Embryonic facial prominence (tissue), 1 donor: ENCODE data around the gene ABCC2.

Source experiments
- DNase-seq: peaks from one replicate; pipeline ENCODE4 v3.0.0-alpha.2; 2016; ENCODE audit errors: extremely low spot score

Gene ABCC2

DNA sequence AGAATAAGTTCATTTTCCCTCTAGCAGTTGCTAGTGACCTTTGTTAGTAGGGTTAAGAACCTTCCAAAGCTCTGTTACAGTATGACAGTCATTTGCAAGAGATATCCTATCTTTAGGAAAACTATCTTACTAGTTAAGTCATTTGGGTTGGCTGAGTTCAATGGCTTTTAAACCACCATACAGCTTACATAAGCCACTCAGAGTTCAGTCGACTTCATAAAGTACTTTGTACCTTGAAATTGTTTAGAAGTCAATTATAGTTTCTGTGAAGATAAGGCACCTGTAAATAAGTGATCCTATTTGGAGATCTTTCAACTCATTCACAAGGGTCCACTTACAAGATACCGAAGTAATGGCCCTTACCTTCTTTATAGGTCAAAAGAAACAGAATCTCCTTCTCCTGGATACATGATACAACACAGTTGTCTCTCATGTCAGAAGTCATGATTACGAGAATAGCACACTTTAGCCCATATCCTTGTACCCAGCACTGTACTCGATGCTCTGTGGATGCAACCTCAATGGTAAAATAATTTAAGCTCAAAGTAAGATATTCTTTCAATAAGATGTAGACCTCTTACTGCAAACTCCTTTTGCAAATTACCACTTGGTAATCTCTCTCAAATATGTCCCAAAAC, 11.9 kb upstream of the ABCC2 start:
- no peak for DNase-seq

DNA sequence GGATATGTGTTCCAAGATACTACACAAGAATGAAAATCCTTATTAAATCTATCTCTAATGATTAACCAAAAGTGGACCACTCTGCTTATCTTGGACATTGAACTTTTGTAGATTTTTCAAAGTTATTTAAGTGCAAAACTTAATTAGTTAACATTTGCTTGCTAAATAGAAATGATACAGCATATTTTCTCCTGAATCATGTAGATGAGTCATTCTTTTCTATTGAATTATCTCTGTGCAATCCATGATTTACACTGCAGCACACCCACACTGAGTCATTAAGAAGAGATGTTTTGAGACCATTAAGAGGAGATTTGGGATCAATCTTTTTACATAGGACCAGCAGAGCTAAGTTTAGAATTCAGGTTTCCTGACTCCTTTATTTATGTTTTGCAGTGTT, 6.6 kb upstream of the ABCC2 start:
- no peak for DNase-seq

DNA sequence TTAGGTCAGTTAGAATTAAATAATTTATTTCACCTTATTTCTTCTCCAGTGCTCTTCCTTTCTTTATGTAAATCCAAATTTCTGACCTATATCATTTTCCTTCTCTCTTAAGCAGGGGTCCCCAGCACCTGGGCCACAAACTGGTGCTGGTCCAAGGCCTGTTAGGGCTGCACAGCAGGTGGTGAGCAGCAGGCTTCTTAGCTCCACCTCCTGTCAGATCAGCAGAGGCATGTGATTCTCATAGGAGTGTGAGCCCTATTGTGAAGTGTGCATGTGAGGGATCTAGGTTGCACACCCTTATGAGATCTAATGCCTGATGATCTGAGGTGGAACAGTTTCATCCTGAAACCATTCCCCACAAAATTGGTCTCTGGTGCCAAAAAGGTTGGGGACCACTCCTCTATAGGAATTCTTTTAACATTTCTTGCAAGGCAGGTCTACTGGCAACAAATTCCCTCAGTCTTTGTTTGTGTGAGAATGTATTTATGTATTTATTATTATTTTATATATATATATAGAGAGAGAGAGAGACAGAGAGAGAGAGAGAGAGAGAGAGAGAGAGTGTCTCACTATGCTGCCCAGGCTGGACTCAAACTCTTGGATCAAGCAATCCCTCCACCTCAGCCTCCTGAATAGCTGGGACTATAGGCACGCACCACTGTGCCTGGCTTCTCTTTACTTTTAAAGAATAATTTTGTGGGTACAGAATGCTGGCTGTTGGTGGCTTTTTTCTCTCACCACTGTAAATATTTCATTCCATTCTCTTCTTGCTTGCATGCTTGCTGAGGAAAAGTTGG, 4.3 kb upstream of the ABCC2 start:
- no peak for DNase-seq

DNA sequence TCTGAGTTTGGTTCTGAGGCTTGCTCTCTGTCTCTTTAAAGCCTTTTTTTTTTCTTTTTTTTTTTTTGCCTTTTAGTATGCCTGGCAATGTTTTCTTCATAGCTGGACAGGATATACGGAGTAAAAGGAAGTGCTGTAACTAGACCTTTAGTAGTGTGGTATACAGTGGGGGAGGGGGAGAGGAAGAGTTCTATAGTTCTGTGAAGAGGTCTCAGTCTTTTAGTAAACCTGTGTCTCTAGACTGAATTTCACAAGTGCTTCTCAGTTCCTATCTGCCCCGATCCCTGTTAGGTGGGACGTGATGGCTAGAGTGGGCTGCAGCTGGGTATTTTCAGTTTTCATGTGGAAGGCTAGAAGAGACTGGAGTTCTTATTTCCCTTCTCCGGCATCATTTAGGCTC, 3.1 kb upstream of the ABCC2 start:
- no peak for DNase-seq

DNA sequence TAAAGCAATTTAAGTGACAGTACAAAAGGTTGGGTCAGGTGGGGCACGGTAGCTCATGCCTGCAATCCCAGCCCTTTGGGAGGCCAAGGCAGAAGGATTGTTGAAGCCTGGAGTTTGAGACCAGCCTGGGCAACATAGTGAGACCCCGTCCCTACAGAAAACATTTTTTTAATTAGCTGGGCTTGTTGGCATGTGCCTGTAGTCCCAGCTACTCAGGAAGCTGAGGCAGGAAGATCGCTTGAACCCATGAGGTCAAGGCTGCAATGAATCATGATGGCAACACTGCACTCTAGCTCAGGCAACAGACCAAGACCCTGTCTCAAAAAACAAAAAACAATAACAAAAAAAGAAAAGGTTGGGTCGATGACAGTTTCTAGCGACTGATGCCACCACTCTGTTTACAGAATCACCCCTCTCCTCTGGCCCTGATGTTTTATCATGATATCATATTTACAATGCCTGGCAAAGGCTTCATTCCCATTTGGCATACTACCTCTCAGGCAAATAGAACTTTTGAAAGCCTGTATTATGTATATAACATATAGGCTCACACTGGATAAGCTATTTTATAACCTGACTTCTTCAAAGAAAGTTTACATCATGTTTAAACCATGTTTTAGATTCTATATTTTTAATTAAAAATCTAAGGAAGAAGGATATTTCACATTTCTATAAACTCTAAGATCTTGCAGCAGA, 558 bp upstream of the ABCC2 start:
- no peak for DNase-seq

DNA sequence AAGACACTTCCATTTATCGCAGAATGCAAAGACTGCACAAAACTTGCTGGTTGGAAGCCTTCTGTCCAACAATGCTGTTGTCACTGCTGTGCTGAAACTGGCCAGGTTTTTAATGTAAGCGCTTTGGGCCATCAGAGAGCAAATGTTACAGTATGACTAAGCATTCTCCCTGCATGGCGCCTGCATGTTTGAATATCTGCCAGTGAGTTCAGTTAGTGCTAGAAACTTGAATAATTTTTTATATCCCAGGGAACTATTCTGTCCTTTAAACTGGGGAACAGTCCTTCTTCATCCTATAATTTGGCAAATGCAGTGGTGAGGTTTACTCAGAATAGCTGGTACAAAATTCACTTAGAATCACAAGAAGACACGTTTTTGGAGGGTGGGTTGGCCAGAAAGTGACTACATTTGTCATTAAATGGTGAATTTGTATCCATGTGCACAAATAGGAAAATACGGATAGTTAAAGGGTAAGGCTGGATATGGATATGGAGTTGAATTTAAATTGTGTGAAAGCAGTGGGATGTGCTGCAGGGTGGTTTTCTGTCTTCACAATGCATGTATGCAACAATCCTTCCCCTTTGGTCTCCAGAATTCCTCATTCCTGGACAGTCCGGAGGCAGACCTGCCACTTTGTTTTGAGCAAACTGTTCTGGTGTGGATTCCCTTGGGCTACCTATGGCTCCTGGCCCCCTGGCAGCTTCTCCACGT, 1.7 kb downstream of the ABCC2 start:
- DNase-seq: no peak

DNA sequence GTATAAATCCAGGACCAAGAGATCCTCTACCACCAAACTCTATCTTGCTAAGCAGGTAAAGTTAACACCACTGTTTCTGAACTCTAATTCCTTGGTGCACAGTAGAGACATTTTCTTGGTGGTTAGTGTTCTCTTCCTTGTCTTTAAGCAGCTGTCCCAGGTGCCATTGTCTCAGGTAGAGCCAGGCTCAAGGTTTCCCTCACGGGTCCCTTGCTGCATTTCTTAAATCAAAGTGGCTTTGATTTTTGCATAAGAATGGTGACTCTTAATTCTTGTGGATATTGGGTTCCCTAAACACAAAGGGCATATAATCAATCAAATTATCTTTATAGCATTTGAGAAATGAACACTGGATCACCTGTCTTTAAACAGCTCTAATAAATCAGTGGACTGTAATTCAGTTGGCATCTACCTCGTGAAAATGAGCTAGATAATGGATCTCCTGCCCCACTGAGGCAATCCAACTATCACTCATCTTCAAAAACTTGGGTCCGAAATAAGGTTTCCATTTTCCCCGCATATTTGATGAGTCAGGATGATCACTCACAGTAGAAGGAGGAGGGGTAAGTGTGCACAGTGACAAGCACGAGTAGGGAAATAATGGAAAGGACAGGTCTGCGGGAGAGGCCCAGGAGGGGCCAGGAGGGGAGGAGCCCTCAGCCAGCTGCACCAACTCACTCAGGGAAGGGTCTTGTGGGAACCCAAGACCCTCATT, 2.4 kb downstream of the ABCC2 start:
- DNase-seq: no peak

DNA sequence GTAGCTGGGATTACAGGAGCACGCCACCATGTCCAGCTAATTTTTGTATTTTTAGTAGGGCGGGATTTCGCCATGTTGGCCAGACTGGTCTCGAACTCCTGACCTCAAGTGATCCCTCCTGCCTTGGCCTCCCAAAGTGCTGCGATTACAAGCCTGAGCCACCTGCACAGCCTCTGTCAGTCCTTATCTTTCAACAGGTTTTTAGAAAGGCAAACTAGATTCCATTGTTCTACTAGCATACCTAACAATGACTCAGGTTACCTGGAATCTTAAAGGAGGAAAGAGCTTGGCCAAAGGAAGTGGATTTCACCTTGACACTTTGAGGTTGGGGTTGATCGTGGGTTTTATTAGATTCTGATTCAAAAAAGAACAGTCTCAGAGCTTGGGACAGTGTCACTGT, 3.2 kb downstream of the ABCC2 start:
- DNase-seq: no peak

DNA sequence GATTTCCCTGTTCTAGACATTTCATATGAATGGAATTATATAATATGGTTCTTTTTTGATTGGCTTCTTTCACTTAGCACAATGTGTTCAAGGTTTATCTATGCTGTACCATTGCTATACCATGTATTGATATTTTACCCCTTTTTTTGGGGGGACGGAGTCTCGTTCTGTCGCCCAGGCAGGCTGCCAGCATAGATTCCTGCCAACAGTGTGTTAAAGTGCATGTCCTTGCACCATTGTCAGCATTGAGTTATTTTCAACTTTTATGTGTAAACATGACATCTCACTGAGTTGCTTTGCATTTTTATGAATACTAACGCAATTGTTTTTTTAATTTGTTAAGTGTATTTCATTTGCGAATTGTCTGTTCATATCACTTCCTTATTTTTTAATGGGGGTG, 4.9 kb downstream of the ABCC2 start:
- no peak for DNase-seq

DNA sequence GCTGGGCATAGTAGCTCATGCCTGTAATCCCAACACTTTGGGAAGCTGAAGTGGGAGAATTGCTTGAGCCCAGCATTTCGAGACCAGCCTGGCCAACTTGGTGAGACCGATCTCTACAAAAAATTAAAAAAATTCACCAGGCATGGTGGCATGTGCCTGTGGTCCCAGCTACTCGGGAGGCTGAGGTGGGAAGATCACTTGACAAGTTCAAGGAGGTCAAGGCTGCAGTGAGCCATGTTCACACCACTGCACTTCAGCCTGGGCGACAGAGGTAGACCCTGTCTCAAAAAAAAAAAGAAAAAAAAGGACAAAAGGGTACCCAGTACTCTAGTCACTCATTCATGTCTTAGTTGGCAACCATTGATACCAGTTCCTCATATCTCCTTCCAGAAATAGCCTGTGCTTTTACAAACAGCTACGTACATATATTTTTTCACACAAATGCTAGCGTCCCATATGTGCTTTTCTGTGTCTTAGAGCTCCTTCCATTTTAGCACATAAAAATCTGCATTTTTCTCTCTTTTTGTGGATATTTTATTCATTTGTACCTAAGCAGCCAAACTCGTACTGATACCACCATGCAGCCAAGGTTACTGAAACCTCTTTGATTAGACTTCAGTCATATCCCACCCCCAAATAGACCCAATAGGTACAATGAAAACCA, 5.5 kb downstream of the ABCC2 start:
- no peak for DNase-seq

DNA sequence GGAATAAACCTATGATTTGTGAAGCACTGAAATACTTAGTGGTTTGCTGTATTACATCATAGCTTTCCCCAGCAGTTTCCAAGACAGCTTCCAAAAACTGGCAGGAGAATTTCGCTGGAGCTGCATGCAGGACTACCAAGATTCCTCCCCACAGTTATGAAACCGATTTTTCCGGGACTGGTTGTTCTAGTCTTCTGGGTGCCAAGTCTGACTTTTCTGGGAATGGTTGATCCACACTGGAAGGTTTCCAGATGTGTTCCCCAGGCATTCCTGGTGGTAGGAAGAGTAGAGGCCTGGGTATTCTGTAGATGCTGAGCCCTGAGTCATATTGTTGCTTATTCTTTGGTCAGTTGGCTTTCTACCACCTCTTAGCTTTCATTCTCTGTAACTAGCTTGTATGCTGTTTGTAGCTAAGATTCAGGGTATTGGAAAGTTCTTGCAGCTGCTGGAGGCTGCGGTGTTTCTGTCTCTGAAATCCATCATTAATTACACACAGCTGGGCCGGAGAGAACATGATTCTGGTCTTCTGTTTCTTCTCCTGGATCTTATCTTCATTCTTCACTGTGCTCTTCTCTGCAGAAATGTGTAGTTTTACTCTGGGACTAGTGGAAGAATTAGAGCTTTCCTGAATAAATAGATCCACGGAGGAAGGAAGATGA, 6.3 kb downstream of the ABCC2 start:
- peak; percentile 38 for DNase-seq

DNA sequence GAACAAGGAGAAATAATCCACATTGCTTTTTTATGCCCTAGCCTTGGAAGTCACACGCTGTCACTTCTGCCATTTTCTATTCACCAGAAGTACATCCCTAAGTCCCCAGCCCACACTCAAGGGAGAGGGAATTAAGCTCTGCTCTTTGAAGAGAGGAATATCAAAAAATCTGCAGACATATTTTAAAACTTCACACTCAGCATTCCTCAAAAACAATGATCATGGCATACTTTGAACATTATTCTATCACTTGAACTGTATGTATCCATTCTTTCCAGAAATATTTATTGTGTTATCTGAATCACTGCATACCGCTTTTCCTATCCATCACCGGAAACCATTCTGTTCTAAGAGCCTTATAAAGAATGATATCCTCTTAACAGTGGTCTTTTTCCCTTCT, 9.4 kb downstream of the ABCC2 start:
- no peak for DNase-seq

DNA sequence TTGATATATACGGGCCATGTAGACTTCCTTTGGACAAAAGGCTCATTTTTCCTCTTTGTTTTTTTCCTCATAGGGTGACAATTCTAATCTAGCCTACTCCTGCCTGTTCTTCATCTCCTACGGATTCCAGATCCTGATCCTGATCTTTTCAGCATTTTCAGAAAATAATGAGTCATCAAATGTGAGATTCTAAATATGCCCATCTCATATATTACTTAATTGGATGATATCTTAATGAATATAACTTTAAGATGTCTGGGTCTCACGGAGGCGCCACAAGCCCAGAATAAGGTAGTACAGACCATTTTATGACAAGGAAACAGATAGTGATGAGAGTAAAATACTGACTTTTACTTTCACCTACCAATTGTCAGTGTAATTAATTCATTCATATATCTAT, 11.4 kb downstream of the ABCC2 start:
- DNase-seq: no peak

DNA sequence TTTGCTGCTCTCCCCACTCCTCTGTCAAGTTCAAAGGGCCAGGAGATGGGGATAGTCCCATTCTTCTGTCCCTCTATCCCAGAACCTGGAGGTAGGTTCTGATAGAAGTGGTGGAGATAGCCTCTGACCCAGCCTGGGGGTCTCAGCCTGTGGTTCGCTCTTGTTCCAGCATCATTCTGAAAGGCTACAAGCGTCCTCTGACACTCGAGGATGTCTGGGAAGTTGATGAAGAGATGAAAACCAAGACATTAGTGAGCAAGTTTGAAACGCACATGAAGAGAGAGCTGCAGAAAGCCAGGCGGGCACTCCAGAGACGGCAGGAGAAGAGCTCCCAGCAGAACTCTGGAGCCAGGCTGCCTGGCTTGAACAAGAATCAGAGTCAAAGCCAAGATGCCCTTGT, 14.5 kb downstream of the ABCC2 start:
- no peak for DNase-seq

DNA sequence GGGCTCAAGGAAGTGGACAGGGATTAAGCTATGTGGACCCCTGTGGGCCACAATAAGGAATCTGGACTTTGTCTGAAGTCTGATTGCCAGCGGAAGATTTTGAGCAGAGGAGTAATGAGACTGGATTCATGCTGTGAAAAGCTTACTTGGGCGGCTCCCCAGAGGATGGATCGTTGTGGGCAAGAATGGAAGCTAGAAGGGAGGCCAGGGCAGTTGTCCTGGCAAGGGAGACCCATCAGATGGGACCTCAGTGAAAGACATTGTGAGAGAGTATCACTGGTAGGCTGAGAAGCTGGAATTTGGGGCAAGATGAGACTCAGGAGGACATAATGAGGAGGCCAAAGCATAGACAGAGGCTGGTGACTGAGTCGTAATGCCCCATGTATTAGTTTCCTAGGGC, 15.6 kb downstream of the ABCC2 start:
- no peak for DNase-seq

DNA sequence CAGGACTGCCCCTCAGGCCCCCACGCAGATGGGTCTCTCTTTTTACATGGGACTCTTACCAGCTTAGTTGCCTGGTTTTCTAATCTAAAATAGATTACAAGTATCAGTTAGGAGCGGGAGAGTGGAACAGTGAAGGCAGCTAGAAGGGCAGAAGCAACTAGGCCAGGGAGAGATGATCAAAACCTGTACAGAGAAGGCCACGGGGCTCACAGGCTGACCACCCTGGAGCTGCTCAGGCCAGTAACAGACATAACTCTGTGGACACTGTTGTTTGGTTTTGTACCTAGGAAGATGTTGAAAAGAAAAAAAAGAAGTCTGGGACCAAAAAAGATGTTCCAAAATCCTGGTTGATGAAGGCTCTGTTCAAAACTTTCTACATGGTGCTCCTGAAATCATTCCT, 16.5 kb downstream of the ABCC2 start:
- DNase-seq: no peak

DNA sequence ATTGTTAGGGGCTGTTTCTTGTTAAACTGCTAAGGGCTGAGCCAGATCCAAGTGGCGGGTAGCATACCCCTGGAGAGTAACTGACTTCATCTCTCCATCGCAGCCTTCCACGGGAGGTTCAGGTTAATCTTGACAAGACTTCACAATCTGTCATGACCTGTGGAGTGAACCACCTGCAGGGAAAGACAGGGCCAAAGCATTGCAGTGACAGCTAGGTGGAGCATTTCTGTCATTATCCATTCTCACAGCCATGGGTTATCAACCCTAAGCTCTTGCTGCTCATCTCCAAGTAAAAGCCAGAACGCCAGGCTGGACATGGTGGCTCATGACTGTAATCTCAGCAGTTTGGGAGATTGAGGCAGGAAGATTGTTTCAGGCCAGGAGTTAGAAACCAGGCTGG, 17.2 kb downstream of the ABCC2 start:
- no peak for DNase-seq

DNA sequence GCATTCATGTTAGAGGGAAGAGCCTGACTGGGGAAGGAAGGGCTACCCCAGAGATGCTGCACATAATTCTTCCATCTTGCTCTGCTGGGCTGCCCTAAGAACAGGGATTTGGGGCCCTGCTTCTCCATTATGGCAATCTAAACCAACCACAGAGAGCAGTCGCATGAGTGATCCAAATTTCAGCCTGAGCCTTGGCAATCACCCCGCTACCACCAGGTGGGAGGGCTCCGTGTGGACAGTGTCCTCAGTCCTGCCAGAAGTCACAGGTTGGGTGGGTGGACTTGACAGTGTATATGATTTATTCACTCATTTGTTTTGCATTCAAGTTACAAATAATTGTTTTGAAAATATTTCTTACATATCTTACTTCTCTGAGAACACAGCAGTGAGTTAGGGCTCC, 22.0 kb downstream of the ABCC2 start:
- DNase-seq: no peak

DNA sequence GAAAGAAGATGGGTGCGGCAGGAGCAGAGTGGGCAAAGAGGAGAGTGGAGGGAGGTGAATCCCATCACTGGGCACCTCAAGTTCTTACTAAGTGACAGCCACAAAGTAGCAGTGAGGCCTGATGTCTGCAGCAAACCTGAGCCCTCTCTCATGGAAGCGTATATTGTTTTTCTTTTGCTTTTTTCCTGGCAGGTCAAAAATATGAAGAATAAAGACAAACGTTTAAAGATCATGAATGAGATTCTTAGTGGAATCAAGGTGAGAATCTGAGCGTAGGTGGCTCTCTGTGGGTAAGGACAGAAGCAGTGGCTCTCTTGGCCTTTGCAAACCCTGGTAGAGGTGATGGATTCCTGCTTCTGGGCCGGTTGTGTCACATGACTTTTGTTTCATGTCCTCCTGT, 22.8 kb downstream of the ABCC2 start:
- DNase-seq: no peak

DNA sequence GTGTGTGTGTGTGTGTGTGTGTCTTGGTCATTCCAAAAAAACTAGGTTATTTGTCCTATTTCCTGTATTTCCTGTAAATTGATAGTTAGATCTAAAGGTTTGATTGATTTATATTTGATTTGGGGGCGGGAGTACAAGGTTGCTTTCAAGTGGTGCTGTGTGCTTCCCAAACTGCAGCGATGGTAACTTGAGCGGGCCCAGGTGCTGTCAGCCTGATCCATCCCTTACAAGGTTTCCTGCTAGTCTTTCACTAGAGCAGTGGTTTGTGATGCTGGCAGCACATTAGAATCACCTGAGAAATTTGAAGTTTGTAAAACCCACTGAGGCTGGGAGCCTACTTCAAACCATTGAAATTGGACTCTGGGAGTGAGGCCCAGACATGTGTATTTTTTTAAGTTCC, 23.7 kb downstream of the ABCC2 start:
- no peak for DNase-seq

DNA sequence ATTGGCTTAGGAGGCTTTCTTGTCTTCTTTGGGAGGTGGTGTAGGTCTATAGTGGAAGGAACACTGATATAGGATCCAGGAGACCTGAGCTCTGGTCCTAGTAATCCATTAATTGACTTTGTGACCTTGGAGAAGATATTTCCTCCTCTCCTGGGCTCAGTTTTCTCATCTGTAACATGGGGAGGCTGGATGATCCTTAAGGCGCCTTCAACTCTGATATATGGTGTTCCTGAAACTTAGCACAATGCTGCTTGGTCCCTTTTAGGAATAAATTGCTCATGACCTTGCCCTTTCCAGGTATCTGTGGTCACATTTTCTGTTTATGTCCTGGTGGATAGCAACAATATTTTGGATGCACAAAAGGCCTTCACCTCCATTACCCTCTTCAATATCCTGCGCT, 25.3 kb downstream of the ABCC2 start:
- DNase-seq: no peak
